NCI-H2227 (cell line): ENCODE measurements around the gene ABL1.

Experiments
- DNase-seq: peaks from one replicate; lab custom pipeline; 2025; ENCODE audit not compliant: unreplicated experiment; lab: John Stamatoyannopoulos, UW

Gene ABL1

DNA sequence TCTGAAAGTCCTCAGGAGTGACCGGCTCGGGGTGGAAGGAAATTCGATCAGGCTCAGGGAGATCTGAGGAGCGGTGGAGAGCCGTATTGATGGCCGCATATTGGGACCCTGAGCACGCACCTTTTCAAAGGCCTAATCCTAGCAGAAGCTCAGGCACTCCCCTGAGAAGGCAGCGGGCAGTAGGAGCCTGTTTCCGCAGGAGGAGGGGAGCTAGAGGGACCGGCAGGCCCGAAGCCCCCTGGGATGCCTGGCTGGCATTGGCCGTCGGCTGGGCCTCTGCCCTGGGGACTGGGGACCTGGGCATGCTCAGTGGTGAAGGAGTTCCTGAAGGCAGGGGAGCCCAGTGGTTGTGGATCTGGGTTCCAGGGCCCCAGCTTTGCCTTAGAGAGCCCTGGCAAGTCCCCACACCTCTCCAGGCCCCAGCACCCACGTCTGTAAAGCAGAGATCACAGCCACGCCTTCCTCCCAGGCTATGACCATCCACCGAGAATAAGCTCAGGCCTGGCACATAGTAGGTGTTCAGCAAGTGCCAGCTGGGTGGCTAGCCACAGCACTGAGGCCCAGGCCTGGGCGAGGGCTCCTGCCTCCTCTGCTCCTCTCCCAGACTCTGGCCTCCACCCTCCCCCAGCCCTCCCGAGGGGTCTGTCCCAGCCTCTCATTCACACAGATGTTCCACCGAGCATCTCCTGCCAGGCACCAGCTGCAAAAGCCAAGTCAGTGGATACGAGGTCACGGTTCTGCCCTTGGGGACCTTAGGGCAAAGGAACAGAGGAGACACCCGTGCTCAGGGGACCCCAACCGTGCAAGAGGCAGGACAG is 78.8 kb downstream of the ABL1 start:
- no peak for DNase-seq

- no peak for DNase-seq
Observed at GRCh38 chr9:130914417-130915095, 79.5 kb downstream of the ABL1 start.

GRCh38 chr9:130915096-130915447 is 80.0 kb downstream of the ABL1 start:
- DNase-seq: no peak

DNA sequence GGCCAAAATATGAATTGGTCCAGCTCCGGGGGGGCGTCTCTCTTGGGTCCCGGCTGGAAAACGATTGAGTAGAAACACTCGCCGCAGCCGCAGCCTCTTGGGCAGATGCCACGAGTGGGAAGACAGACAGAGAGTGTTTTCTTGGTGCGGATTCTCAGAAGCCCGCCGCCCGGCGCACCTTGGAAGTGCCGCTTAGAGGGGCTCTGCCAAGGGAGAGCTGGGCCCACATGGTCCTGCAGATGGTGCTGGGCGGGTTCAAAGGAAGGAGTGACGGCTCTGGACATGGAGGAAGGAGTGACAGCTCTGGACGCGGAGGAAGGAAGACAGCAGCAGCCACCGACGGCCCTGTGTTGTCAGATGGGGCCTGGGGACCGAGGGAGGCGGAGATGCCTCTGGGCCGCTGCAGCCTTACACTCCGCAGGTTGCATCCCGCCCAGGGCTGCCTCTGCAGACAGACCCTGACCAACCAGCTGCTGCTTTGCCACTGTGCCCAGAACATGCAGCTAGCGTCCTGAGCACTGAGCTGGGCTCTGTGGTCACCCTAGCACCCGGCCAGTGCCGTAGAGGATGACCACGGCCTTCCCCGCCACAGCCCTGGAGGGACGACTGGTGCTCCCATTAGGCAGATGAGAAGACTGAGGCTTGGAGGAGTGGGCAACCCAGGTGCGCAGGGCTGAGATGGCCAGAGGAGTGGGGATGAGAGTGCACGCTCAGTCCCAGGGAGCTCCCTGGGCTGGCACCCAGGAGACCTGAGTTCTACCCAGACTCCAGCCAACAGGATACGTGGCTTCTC is 82.3 kb downstream of the ABL1 start:
- no peak for DNase-seq

- no peak for DNase-seq
Observed at GRCh38 chr9:130918101-130918825, 83.2 kb downstream of the ABL1 start.

DNA sequence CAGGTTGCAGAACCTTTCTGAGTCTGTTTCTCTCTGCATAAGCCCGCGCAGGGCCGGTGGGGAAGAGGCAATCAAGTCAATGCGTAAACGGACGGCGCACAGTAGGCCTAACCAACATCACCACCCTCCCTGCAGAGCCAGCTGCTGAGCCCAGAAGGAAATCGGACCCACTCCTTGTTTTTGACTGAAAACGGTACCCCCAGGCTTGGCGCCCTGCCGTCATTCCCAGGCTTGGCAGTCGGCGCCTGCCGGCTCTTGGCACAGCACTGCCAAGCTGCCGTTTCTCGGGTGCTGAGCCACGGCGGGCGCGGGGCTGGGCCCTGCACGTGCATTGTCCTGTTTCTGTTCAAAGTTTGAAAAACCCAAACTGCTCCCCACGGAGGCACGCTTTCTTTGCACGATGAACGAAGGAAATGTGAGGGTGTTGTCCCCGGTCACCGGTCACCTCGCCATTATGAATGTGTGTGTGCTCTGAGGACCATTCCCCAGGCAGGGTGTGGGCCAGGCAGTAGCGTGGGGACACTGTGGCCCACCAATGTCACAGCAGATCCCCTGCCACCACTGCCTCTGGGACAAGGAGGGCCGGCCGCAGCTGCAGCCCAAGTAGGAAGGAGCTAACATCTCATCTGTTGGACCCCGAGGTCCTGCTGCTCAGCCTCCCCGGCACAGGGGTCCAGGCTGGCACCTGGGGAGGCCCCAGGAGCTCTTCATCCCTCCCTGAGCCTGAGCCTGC is 83.9 kb downstream of the ABL1 start:
- DNase-seq: no peak

DNA sequence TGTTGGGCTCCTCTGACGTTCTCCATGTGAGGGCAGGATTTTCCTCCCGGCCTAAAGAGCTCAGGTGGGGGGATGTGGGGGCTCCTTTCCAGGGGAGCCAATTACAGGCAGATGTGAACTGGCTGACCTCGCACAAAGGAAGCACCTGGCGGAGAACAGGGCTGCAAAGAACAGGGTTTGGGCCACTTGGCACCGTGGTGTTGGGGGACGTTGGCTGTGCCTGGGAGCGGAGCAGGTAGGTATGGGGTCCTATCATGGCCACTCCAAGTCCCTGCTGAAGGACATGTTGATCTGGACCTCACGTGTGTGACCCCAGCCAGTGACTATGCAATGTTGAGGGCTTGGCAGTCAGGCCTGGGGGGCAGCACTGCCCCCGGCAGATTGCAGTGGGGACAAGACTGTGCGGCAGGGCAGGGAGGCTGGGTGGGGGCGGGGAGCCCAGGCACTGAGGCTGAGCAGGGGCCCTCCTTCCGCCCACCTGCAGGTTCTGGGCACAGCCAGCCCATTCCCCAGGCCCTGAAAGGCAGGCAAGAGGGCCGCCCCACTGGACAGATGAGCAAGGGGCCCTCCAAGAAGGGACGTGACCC is 84.6 kb downstream of the ABL1 start:
- no peak for DNase-seq

DNA sequence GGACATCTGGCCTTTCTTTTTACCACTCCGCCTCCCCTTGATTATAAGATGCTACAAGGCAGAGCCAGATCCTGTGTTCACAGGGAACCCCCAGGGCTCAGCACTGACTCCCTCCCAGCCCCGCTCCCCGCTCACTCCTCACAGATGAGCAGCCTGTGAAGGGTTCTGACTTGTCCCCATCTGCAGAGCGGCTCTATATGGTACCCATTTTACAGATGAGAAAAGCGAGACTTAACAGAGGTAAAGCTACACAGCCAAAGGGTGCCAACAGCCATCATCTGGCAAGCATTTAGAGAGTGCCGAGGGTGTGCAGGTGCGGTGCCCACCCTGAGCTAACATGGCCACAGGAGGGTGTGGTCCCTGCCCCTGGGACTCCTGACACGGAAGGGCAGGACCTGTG is 85.2 kb downstream of the ABL1 start:
- no peak for DNase-seq

- no peak for DNase-seq
Observed at GRCh38 chr9:130920762-130921299, 85.8 kb downstream of the ABL1 start.

GRCh38 chr9:130921300-130921988 is 86.4 kb downstream of the ABL1 start:
- no peak for DNase-seq

DNA sequence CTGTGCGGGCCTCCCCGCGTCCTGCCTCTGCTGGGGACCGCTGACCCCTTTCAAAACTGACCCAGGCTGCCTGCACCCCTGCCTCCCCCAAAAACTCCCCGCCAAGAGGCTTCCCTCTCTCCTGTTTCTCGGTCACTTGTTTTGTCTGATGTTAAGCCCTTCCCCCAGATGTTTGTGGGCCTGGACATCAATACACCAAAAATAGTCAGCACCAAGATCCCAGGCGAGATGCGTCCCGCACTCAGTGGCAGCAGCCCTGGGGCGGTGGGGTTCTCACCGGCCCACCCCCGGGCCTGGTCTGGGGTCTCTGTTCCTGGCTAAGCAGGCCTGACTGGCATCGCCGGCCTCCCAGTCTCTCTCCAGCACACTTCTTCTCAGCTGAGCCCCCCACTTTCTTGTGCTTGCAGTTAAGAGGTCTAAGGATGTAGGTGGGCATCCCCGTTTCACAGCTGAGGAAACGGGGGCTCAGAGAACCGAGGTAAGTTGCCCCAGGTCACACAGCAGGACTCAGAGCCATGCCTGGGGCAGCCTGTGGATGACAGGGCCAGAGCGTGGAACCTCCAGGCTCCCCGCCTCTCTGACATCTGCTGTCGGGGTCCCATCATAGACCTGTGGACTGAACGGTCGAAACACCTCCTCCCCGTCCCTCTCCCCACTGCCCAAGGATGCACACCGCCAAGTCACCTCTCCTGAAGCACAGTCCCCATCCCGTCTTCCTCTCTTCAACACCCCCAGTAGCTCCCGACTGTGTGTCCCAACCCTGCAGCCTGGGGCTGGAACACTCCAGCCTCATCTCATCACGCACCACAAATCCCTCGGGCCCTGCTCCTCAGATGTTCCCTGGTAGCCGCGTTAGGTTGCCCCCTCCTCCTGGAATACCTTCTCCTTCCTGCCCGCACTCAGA is 87.2 kb downstream of the ABL1 start:
- DNase-seq: no peak

GRCh38 chr9:130922893-130923610 is 88.0 kb downstream of the ABL1 start:
- DNase-seq: no peak

DNA sequence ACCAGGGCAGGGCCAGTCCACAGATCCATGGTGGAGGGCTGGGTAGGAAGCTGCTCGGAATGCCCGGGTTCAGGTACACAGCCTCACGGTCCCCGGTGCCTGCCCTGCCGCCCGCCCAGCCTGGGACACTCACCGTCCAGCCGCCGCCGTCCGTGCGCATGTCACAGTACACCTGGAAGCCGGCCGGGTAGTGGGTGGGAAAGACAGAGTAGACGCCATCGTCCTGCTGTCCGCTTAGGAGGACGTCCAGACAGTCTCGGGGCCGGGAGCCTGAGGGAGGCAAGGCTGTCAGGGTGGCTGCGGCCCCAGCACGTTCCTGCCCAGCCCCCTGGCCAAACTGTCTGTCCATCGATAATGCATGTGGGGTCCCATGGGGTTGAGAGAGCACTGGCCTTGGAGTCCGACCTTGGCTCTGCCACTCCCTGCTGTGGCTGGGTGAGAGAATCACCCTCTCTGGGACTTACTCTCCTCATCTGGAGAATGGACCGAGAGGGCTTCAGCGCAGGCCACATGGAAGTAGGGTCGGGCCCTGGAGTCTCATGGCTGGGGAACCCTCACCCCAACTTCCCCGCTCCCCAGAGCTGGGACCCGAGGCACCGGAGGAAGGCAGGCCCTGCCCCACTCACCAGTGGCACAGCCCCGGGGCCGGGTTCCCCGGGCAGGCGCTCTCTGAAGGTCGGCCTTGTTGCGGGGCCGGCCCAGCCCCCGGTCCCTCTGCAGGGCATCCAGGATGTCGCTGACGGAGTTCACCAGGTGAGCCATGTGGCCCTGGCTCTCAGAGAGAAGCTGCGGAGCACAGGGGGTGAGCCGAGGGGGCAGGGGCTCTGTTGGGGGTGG is 88.8 kb downstream of the ABL1 start:
- no peak for DNase-seq

GRCh38 chr9:130924448-130924788 is 89.4 kb downstream of the ABL1 start:
- DNase-seq: no peak

- no peak for DNase-seq
Observed at GRCh38 chr9:130925050-130925678, 90.1 kb downstream of the ABL1 start.

DNA sequence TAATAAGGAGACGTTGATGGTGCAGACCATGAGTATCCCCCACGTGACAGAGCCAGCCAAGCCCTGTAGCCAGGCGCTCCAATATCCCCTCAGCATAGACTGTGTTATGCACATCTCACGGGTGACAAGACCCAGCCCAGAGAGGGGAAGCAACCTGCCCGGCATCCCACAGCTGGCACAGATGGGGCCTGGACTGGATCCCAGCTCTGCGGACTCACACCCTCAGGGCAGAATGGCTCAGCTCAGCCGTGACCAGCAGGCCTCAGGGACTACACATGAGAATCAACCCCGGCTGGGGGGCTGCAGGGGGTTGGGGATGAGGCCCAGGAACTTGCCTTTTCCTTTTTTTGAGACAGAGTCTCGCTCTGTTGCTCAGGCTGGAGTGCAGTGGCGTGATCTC is 92.3 kb downstream of the ABL1 start:
- DNase-seq: no peak
